Measurements from ENCODE around the gene FGFR3.

Gene FGFR3

GRCh38 chr4:1779588-1780382 lies 13.3 kb upstream of the FGFR3 start:
- peak in 2 of 42 donors; percentile 50 to 60 for DNase-seq
- intact Hi-C loops (cut with DNase I): no loop called here

GRCh38 chr4:1780435-1780834 lies 12.7 kb upstream of the FGFR3 start:
- intact Hi-C loops (cut with DNase I): no loop called here

DNA sequence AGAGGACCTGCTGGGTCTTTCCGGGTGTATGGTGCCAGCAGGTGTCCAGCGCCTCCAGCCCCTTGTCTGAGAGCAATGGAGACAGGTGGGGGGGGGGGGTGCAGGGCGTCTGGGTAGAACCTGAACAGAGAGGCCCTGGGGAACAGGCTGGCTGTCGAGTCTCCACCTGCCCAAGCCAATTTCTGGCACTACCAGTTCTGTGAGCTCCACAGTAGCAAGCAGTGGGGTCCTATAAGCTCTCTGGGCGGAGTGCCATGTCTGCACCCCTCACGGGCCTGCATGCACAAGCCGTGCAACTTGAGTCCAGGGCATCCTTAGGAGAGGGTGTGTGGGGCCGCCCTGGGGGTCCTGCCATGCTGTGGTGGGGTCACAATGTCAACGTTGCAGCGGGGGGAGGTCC lies 10.1 kb upstream of the FGFR3 start:
- intact Hi-C loops (cut with DNase I): no loop called here
- no peak for DNase-seq

More at GRCh38 chr4:1780435-1780834, 12.7 kb upstream of the FGFR3 start:
- DNase-seq: no peak

GRCh38 chr4:1783970-1784369 lies 9.1 kb upstream of the FGFR3 start:
- intact Hi-C loops (cut with DNase I): no loop called here
- peak in 2 of 42 donors; percentile 29 to 41 for DNase-seq

GRCh38 chr4:1784395-1784788 lies 8.7 kb upstream of the FGFR3 start:
- peak in 7 of 42 donors; percentile 37 to 63 (median 48) for DNase-seq
- intact Hi-C loops (cut with DNase I): no loop called here

- no peak for DNase-seq
- intact Hi-C loops (cut with DNase I): no loop called here
Measured at GRCh38 chr4:1784789-1785591, 8.1 kb upstream of the FGFR3 start.

DNA sequence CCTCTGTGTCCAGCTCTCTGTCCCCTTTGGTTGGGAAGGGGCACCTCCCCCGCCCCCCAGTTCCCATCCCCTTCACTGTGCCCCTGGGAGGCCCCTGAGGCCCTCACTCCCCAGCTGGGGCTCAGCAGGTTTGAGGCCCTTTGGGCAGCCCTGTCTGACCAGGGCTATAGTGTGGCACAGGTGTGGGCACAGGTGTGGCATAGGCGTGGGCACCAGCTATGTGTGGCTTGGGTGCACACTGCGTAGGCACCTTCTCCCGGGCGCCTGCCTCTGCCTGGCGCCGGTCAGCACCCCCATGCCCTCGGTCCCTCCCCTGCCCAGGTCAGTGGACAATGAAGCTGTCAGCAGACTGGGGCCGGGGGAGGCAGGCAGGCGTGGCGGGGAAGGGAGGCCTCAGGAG lies 7.5 kb upstream of the FGFR3 start:
- intact Hi-C loops (cut with DNase I): no loop called here
- DNase-seq: no peak

GRCh38 chr4:1786544-1787362 lies 6.3 kb upstream of the FGFR3 start:
- DNase-seq: no peak
- intact Hi-C loops (cut with DNase I): no loop called here

DNA sequence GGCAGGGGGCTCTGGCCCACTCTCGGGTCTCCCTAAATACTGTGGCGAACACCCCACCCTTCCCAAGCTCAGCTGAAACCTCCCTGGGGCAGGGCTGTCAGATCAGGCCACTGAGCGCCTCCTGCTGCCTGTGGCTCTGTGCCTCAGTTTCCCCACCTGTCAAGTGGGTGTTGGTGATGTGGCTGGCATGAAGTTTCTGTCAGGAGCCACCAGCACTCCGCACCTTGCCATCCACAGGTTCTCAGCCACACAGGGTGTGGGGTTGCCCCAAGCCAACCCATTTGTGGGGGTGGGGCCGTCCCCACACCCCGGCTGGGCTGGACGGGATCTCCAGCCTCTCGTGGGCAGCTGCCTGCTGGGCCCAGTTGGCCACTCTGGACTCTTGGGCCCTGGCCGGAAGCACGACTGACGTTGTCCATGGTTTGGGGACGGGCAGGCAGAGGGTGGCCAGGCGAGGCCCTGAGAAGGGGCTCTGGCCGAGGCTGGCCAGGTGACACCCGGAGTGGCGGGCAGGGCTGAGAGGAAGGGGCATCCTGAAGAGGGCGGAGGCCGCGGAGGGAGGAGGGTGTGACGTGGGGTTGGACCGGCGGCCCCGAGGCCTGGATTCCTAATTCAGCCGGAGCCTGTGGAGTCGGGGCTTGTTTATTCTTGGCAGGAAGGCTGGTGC lies 5.5 kb upstream of the FGFR3 start:
- DNase-seq: peak in 1 of 42 donors; percentile 53
- intact Hi-C loops (cut with DNase I): no loop called here

DNA sequence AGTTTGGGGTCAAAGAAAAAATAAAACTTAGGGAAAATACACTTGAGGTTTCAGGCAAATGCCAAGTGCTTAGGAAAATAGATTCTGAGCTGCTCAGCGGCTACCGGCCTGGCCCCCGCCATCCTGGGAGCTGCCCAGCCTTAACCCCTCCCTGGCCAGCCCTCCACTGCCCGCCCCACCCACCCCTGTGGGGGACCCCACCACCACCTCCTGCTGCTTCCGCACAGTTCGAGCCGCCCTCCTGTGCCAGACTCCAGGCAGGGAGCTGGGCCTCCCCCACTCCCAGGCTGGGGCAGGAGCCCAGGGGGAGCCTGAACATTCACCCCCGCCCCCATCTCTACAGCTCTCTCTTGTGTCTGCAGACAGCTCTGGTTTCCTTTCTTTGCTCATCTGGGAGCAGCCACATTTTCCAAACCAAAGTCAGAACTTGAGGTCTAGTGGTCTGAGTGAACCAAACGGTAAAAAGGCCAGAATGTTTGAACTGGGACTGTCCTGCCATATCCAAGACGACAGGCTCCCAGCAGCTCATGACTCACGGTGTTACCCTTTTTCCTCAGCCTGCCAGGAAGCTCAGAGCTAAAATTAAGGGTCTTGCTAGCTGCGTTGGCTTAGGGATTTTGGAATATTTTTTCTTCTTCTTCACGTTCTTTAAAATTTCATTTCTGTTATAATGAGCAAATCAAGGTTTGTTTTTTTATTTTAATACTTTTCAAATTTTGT lies 4.7 kb upstream of the FGFR3 start:
- intact Hi-C loops (cut with DNase I): no loop called here
- DNase-seq: no peak

- intact Hi-C loops (cut with DNase I): no loop called here
- DNase-seq: no peak
Measured at GRCh38 chr4:1789552-1789951, 3.5 kb upstream of the FGFR3 start.

DNA sequence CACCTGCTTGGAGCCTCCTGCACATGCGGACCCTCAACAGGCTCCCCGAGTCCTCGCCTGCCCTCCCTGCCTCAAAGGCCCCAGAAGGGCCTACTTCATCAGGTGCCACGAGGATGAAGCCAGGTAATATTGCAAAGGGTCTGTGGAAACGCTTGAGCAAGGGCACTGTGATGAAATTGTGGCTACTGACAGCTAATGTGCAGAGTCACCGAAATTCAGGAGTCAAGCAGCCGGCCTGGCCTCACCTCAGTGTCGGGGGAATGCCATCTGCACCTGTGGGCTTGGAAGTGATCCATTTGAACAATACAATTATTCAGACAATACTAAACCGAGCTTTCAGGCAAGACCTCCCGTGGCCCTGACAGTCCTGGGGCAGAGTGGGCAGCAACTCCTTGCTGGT lies 3.1 kb upstream of the FGFR3 start:
- intact Hi-C loops (cut with DNase I): no loop called here
- DNase-seq: no peak

DNA sequence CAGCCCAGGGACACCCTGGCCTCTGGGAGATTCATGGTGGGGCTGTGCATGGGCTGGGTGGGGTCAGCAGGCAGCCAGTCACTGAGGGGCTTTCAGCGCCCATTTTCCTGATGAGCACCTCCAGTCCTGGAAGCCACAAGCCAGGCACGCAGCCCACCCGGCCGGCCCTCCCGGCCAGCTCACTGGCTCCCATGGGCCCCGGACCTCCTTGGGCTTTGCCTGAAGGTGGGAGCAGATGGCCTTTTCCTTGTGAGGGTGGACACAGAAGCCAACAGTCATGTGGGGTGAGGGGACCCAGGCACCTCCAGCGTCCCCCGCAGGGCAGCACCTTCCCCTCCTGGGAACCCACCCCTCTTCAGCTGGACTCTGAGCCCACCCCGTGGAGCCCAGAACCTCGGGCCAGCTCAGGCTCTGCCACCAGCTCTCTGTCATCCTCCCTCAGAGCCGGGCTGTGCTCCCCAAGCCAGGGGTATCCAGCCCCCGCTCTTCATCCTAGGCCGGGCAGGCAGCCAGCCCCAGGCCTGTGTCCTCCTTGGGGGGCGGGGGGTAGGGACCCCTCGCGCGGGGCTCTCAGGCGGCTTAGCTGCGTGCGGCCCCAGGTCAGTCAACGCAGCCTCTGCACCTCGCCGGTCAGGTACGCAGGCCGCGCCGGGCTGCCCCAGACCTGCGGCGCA lies 798 bp upstream of the FGFR3 start:
- DNase-seq: no peak
- intact Hi-C loops (cut with DNase I): no loop called here

DNA sequence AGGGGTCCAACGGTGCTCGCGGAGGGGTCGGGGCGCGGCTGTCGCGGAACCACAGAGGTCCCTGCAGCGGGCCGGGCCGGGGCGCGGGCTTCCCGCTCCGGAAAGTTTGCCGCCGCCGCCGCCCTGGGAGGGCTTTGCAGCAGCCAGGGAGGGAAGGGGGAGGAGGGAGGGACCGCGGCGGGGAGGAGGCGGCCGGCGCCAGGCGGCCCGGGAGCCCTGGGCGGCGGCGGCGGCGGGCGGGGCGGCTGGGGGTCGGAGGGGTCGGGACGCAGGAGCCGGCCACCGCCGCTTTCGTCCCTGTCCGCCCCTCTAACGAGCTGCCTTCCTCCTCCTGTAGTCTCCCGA lies 375 bp downstream of the FGFR3 start:
- DNase-seq: no peak

DNA sequence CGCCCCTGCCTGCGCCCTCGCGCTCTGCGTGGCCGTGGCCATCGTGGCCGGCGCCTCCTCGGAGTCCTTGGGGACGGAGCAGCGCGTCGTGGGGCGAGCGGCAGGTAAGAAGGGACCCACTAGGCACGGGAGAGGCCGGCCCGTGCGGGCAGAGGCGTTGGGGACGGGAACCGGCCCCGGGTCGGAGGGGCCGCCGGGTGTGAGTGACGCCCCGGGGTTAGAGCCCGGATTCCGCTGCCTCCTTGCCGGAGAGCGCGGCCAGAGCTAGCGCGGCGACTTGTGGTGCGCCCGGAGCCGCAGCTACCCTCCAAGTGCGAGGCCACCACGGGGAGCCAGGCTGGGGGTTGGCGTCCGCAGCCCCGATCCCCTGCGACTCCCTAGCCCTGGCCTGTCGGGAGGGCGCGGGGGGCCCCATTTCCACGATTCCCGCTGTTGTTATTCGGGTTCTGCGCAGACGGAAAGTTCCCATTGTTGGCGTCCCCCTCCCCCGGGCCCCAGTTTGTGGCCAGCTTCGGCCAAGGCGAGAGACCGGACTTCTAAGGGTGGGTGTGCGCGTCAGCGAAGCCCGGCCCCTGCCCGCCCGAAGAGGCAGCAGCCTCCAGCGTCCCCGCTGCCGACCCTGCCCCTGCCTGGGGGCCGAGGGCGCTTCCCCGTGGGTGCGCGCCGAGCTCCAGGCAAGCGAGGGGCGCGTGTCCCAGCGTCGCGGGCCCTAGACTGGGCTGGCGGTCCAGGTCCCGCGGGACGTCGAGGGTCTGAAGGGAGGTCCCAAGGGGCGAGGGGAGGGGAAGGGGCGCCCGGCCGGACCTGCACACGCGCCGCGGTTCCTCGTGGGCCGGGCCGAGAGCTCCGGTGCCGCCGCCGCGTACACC lies 1.1 kb downstream of the FGFR3 start:
- no peak for DNase-seq
- intact Hi-C loops (cut with DNase I): no loop called here

More for the DNA sequence above, 375 bp downstream of the FGFR3 start:
- intact Hi-C loops (cut with DNase I): no loop called here

GRCh38 chr4:1794809-1795298 lies 1.8 kb downstream of the FGFR3 start:
- DNase-seq: no peak
- intact Hi-C loops (cut with DNase I): no loop called here

Data from head of caudate nucleus (tissue), 42 donors.